SK-N-SH treated with all-trans-retinoic acid at 6 μM for 48 hours (cell line): ENCODE results near the gene KREMEN1.

Experiments
- ARNTL ChIP-seq: fragments of 450-650 bp; formaldehyde crosslinking; IDR thresholded peaks from 2 replicates; pipeline ENCODE4 v1.5.0; 2020; ENCODE audit warnings: low read depth, mild to moderate bottlenecking, moderate library complexity, borderline replicate concordance
- CSDC2 ChIP-seq: fragments of 250-450 bp; sonication (Bioruptor Pico); IDR thresholded peaks from 2 replicates; pipeline ENCODE4 v1.5.0; 2020; ENCODE audit warnings: mild to moderate bottlenecking, moderate library complexity
- ESRRG ChIP-seq: fragments of 250-450 bp; sonication (Bioruptor Pico); IDR thresholded peaks from 2 replicates; pipeline ENCODE4 v1.6.1; 2021; ENCODE audit warnings: mild to moderate bottlenecking
- PPARA ChIP-seq: fragments of 250-450 bp; sonication (Bioruptor Pico); IDR thresholded peaks from 2 replicates; pipeline ENCODE4 v1.5.0; 2020; ENCODE audit warnings: mild to moderate bottlenecking, borderline replicate concordance
- TOX ChIP-seq: fragments of 250-450 bp; sonication (Bioruptor Pico); IDR thresholded peaks from 2 replicates; pipeline ENCODE4 v1.8.0; 2021; ENCODE audit warnings: mild to moderate bottlenecking, moderate library complexity, borderline replicate concordance
- TF ChIP-seq, protein P1 (sequence below): fragments of 250-450 bp; sonication (Bioruptor Pico); IDR thresholded peaks from 2 replicates; pipeline ENCODE4 v1.8.0; 2021; ENCODE audit warnings: low read depth, mild to moderate bottlenecking, moderate library complexity, borderline replicate concordance
- TF ChIP-seq, protein P2 (sequence below): fragments of 250-450 bp; sonication (Bioruptor Pico); IDR thresholded peaks from 2 replicates; pipeline ENCODE4 v1.8.0; 2020; ENCODE audit warnings: mild to moderate bottlenecking, moderate library complexity, borderline replicate concordance

DNA sequence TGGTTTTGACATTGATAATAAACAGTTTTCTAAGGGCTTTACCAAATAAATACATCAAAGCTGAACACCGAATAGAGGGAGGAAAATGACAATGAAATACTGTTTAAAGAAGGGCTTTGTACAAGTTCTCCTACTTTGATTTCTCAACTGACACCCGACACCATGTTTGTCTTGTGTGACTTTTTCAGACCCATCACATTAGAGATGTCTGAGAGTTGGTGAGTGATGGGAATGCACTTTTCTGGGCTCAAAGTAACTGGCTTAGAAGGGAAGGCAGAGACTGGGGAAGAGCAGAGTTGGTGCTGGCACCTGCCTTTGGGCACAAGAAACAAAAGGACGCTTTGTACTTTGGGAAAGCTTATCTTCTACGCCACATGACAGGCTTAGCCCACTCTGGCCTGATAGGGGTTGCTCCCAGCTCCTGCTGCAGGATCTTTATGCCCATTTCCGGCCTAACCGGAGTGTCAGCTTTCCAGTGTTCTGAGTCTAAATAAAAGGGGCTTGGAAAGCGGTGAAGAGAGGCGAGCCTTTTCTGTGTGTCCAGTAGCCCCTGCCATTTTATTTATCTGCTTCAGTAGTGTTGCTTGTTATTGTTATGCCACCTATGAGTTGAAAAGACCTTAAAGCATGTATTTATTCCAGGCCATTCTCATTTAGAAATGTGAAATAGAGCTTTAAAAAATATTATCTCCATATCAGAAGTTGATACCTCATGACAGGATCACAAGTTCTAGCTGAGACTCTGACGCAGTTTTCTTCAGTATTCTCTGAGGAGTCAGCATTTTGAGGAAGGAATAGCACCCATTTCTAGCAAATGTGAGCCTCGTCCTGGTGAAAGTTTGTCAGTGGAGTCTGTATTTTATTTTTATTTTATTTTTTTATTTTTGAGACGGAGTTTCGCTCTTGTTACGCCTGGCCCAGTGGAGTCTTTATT lies 24.2 kb downstream of the KREMEN1 start:
- TF ChIP-seq, protein P1, sequence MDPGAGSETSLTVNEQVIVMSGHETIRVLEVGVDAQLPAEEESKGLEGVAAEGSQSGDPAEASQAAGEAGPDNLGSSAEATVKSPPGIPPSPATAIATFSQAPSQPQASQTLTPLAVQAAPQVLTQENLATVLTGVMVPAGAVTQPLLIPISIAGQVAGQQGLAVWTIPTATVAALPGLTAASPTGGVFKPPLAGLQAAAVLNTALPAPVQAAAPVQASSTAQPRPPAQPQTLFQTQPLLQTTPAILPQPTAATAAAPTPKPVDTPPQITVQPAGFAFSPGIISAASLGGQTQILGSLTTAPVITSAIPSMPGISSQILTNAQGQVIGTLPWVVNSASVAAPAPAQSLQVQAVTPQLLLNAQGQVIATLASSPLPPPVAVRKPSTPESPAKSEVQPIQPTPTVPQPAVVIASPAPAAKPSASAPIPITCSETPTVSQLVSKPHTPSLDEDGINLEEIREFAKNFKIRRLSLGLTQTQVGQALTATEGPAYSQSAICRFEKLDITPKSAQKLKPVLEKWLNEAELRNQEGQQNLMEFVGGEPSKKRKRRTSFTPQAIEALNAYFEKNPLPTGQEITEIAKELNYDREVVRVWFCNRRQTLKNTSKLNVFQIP: no peak
- no peak for TF ChIP-seq ESRRG (CRISPR knock-in tag)
- TF ChIP-seq ARNTL (CRISPR knock-in tag): no peak
- TF ChIP-seq CSDC2: no peak
- TF ChIP-seq TOX (CRISPR knock-in tag): no peak
- TF ChIP-seq, protein P2, sequence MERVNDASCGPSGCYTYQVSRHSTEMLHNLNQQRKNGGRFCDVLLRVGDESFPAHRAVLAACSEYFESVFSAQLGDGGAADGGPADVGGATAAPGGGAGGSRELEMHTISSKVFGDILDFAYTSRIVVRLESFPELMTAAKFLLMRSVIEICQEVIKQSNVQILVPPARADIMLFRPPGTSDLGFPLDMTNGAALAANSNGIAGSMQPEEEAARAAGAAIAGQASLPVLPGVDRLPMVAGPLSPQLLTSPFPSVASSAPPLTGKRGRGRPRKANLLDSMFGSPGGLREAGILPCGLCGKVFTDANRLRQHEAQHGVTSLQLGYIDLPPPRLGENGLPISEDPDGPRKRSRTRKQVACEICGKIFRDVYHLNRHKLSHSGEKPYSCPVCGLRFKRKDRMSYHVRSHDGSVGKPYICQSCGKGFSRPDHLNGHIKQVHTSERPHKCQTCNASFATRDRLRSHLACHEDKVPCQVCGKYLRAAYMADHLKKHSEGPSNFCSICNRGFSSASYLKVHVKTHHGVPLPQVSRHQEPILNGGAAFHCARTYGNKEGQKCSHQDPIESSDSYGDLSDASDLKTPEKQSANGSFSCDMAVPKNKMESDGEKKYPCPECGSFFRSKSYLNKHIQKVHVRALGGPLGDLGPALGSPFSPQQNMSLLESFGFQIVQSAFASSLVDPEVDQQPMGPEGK (CRISPR knock-in tag): no peak
- no peak for TF ChIP-seq PPARA (CRISPR knock-in tag)
